ENCODE data around the gene FRMD3.

DNA sequence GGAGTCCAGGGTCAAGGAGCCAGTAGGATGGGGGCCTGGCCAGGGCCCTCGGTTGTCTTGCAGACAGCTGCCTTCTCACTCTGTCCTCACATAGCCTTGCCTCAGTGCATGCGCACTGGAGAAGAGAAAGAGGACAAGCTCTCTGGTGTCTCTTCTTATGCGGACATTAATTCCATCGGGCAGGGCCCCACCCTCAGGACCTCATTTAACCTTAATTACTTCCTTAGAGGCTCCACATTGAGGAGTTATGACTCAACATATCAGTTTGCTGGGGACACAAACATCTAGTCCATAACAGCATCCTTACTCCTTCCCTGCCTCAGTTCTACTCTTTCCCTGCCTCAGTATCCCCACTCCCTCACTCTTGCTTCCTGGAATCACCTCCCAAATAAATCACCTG, 78.4 kb downstream of the FRMD3 start:
- TF ChIP-seq, protein P1, sequence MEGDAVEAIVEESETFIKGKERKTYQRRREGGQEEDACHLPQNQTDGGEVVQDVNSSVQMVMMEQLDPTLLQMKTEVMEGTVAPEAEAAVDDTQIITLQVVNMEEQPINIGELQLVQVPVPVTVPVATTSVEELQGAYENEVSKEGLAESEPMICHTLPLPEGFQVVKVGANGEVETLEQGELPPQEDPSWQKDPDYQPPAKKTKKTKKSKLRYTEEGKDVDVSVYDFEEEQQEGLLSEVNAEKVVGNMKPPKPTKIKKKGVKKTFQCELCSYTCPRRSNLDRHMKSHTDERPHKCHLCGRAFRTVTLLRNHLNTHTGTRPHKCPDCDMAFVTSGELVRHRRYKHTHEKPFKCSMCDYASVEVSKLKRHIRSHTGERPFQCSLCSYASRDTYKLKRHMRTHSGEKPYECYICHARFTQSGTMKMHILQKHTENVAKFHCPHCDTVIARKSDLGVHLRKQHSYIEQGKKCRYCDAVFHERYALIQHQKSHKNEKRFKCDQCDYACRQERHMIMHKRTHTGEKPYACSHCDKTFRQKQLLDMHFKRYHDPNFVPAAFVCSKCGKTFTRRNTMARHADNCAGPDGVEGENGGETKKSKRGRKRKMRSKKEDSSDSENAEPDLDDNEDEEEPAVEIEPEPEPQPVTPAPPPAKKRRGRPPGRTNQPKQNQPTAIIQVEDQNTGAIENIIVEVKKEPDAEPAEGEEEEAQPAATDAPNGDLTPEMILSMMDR (IDR thresholded peaks at IDR 0.05; ENCODE audit: low read depth, low read length, missing input control): no peak
- TF ChIP-seq RXRA (IDR thresholded peaks at IDR 0.05): no peak
